CMK (cell line): Measurements from ENCODE around the gene TXK.

Experiments
- DNase-seq: peaks from one replicate; pipeline ENCODE4 v3.0.0-alpha.2; 2010; ENCODE audit warnings: low read depth

Gene TXK

DNA sequence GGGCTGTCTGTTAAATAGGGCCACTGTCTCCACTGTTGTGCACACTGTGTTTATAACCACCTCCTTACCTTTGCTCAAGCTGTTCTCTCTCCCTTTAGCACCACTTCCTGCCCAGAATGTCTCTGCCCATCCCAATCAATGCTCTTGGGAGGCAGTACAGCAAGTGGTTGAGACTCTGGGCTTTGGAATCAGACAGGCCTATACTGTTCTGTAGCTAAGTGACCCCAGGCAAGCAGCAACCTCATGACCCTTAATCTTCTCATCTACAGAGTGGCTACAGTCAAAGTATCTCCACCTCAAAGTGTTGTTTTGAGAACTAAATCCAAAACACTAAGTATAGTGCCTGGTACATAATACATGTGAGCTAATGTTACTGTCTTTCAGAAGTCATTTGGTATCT is 3.8 kb upstream of the TXK start:
- DNase-seq: no peak

DNA sequence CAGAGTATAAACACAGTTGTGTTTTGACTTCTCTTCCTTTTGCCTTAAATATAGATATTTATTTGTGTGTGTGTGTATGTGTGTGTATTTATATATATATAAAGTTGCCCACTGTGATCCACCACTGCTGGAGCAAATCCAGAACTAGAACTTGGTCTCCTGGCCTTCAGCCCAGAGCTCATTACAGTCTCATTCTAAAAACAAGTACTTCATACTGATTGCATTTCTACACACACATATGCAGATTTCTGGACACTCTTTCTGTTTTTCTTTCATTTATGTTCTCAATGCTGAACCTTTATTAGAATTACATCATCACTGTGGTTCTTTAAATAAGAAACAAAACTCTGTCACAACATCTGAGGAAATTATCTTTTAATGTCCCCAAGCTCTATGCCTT is 381 bp downstream of the TXK start:
- DNase-seq: no peak

DNA sequence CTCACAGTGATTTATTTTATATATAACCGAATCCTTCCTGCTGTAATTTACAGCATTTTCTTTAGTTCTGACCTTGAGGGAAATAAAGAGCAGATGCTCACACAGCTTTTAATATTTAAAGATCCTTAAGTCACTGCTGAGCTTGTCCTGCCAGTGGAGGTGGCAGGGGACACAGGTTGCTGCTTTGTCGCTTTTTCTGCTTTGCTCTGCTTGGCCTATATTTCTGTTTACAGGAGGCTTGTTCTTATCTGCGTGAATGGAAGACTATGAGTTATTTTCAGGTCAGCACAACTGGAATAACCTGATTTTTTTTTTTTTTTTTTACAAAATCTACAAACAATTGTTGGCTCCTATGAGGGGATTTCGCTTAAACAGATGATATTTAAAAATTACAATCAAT is 2.3 kb downstream of the TXK start:
- DNase-seq: no peak

DNA sequence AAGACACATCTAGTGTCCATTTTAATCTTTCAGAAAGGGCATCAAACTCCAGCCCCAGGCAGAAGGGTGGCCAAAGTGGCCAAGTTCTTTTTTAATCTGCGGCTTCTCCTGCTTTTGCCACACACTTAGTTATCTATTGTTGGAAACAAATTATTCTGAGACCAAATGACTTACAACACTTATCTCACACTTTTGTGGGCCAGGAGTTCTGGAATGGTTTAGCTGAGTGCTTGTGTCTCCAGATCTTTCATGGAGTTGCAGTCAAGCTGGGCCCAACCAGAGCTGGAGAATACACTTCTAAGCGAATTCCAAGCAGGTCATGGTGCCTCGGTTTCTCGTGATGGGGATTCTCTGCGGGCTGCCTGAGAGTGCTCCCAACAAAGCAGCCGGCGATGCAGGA is 4.0 kb downstream of the TXK start:
- DNase-seq: no peak

DNA sequence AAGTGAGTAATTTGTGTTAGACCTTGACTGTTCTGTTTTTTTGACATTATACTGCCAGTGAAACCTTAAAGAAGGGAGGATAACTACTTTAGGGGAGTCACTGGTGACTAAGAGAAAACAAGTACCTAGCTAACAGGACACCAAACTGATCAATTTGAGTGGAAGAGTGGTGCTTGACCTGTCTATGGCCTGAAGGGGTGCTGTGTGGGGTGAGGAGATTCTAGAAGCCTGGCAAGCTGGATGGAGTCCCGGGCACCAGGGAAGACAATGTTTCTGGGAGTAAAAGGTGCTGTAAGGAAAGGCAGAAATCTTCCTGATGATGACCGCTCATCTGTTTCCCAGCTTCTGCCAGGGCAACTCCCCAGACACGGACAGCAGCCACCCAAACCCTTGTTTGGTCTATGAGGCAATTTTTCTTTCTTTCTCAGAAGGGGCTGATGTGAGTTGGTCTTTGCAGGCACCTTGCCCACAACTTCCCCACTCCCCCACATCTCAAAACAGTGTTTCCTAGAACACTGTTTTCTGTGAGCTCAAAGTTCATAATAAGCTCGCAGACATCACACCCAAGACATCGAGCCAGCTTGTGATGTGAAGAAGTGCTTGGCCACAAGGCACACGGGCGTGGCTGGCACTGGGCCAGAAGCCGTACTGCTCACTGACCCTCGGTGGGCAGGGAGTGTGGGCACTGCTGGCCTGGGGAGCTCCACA is 4.6 kb downstream of the TXK start:
- DNase-seq: no peak

DNA sequence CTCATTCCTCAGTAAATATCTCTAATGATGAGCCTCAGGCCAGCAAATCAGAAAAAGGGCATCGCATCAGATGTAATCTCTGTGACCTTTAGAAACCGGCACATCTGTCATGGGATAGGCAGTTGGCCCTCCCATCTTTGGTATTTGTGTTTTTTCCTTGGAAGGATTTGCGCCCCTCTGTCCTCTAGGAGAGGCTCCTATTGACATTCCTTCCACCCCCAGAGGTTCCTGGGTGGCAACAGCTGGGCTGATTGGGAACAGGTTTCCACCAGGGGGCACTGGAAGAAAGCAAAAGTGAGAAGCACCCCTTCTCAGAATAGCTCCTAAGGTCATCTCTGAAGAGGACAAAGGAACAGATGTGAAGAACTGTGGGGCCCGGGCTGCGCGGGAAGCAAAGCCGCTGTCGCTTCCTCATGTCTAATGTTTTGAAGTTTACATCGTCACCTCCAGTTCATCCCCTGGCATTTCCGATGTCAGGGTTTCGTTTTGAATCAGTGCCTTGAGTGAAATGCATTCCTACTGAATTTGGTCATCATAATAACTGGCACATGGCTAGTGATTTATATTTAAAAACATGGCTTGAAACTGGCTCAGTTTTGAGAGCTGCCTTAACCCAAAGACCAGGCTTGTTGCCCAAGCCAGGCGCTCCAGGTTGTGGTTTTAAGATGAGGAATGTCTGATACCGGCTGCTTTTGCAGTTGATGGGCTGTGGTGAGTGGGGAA is 6.2 kb downstream of the TXK start:
- no peak for DNase-seq

DNA sequence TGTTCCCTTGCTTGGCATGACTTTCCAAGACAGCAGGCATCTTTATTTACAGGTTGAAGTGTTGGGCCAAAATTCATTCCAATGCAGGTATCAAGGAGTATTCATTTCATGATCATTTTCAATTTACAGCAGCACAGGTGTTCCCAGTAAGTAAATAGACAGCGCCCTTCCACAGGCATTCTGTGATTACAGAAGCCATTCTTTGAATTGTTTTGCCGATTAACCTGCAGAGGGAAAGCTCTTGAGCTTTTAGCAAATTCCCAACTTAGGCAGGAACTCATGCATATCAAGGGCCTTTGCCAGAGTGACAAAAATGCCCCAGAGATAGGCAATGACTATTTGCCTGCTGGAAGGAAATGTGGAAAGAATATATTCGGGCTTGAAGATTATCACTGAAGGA is 6.8 kb downstream of the TXK start:
- DNase-seq: no peak

DNA sequence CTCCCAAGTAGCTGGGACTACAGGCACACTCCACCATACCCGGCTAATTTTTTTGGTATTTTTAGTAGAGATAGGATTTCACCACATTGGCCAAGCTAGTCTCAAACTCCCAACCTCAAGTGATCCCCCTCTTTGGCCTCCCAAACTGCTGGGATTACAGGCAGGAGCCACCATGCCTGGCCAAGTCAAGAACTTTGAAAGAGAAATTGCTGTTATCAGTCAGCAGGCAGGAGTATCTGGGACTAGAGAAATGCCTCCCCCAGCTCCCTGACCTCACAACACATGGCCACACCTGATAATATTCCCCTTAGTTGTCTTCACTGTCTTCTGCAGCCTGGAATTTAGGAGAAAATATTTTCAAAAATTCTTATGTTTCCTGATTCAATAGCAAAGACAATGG is 7.4 kb downstream of the TXK start:
- no peak for DNase-seq

DNA sequence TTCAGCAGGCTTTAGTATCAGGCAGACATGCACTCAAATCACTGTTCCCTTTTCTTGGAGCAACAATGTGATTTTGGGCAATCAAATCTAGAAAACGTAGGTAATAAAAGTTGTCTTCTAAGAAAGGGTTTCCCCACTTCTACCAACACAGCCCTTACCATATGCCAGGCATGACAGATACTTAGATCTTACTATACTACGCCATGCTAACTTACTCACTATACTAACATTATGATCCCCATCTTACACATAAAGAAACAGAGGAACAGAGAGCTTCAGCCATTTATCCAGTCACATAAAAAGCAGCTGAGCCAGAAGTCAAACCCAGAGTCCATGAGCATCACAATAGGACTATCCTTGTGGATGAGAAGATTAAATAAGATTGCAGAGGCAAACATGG is 9.2 kb downstream of the TXK start:
- DNase-seq: no peak

DNA sequence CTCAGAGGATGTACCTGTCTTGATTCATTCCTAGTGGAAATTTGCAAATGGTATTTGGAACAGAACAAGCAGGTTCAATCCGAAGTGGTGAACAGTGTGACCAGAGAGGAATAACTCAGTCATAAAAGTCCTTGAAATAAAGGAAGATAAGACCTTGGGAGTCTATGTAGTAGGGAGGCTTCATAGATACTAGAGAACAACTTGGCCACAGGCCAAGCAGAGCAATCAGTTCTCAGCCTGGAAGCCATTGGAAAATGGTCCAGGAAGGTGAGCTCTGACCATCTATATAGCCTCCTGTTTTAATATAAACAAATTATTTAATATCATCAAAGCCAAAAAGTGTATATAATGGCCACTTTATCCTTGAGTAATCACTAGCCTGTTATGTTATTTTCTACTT is 11.3 kb downstream of the TXK start:
- DNase-seq: no peak

DNA sequence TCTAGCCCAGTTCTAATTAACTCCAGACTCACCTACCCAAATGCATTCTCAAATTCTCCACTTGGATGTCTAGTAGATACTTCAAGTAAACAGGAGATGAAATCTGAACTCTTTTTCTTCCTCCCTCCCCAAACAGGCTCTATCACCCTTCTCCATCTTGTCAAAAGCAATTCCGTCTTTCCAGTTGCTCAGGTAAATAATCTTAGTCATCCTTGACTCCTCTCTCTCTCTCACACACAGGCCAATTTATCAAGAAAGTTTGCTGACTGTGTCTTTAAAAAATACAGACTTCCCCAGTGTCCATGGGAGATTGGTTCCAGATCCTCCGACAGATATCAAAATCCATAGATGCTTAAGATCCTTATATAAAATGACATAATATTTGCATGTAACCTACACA is 12.9 kb downstream of the TXK start:
- no peak for DNase-seq

DNA sequence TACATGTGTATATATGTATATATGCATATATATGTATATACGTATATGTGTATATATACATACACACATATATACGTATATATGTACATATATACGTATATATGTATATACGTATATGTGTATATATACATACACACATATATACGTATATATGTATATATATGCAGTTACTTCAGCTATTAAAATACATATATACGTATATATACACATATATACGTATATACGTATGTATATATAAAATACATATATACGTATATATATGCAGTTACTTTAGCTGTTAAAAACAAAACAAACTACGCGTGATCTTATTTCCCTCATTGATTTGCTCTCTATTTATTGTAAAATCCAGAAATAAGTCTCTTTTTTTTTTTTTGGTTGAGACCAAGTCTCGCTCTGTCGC is 13.9 kb downstream of the TXK start:
- no peak for DNase-seq

DNA sequence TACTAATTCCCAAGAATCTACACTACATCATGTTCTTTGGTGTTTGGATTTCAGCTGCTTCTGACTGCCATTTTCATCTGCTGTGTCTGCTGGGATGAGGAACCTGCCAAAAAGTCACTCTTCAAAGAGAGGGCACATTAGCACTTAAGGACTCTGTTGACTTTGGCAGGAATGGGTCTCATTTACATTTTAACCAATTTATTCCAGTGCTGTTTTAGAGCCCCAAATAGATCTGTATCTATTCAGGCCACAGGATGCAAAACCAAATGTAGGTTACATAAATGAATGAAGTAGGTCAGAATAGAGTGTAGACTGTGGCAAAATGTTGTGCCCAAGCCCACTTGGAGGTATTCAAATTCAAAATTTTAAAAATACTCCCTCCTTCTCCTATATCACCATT is 14.4 kb downstream of the TXK start:
- no peak for DNase-seq

DNA sequence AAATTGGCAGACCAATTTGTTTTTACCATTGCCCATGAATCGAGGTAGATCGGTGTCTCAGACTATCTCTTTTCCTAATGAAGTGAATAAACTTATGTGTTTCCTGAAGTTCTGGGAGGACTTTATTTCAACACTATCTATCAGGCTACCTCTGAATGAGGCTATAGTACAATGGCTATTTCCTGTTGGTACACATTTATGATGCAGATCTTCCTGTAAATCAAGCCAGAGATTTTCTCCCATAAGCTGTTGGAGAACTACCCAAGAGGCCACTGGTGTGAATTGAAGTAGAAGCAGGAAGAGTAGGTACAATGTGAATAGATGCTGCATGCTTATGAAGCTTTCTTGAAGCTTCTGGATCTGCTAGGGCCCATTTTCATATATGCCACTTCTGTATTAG is 16.0 kb downstream of the TXK start:
- DNase-seq: no peak

DNA sequence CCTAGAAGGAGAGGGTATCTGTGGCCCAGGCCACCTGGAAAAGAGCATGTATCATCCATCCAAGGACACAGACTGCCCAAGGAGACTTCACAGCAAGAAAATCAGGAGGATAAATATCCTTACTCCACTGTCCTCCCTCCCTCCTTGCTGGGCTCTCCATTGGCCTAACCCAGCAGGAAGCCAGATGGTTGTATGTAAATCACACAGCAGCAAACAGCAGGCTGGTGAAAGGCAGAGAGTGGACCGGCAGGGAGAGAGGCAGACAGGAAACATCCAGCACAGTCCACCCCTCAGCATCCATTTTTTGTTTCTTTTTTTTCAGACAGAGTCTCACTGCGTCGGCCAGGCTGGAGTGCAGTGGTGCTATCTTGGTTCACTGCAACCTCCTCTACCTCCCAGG is 17.5 kb downstream of the TXK start:
- no peak for DNase-seq

DNA sequence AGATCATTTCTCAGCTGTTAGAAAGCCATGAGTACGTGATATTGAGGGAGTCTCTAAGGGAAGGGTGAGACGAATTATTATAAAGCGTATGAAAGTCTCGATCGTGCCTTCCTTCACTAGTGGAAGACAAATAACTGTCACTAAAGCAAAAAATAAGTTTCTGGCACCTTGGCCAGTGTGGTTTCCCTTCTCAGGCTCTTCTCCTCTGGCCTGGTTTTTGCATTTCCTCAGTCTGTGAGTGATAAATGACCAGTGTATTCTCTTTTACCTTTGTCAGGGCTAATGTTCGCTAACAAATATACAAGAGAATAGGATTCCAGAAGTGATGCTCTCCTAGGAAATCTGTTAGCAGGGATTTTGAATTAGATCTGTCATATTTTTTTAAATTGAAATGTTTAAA is 19.6 kb downstream of the TXK start:
- DNase-seq: no peak

DNA sequence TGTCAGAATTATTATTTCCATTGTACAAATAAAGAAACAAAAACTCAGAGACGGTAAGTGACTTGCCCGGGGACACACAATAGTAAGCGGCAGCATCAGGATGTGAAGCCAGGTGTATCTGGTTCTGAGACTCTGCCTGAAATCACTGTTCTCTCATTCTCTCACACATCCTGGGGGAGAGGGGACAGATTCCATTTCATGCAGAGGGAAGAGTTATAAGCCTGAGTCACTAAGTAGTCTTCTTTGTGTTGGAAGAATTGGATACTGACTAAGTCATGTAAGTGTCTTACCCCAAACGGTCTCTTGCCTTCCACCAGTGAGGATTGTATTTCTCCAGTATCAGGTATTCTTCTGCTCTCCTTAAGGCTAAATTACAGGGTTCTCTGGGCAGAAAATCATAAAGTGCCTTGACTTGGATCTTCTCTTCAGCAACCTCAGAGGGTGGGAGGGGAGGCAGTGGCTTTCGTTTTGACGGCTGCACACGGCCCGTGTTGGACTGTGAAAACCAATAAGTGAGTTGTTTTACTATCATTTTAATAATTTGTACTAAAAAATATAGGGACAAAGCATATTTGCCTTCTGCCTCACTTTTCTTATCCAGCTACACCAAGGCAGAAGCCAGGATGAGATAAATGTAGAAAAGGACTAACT is 21.9 kb downstream of the TXK start:
- DNase-seq: no peak

DNA sequence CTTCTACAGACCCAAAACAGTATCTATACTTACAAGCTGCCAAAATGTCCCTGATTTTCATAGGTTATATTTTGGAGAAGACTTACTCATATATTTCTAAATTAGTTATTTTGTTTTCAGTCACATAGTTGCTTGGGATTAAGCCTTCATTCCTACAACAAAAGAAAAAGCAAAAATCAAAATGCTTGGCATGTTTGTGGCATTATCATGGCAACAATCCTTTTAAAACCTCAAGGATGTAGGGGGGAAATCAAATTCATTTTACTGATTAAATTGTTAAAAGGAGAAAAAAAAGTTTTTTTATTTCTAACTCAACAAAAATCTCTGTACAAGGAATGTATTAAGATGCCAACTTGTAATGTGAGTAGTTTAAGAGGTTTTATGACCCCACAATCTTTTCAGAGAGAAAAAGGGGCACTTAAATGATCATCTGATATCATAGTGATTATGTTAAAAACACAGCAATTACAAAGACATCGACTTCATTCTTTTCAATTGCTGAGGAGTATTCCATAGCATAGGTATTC is 23.5 kb downstream of the TXK start:
- DNase-seq: no peak

DNA sequence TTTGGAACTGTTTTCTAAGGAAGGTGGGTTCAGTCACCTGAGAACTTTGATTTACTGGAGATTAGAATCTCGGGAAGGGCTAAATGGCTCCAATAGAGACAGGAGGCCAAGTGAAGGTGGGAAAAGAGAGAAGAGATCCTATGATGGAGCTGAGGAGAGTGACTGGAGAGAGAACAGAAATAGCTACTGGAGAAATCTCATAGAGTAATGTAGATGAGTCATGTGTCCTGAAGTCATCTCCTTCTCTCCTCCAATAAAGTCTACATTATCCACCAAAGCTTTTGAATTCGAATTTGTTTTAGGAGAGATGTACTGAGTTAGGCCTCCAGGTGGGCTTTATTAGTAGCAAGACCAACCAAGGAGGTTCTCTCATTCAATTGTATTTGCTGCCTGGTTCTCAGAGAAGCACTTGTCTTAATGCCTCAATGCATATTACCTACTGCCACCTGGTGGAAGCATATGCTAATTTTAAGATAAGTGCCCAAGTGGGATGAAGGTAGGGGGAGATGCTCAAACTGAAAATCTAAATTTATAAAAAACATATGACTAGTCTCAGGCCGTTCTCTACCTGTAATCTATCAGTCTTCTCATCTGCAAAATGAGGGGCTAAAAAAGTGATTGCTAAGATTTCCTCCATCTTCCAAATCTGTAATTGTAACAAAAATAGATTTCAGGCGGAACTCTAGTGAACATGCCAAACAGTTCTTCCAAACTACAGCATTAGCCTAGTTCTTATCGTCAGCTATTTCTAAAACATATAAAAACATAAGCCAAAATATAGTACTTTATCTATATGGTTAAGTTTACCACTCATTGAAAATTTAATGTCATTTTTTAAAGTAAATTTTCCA is 24.4 kb downstream of the TXK start:
- DNase-seq: no peak

DNA sequence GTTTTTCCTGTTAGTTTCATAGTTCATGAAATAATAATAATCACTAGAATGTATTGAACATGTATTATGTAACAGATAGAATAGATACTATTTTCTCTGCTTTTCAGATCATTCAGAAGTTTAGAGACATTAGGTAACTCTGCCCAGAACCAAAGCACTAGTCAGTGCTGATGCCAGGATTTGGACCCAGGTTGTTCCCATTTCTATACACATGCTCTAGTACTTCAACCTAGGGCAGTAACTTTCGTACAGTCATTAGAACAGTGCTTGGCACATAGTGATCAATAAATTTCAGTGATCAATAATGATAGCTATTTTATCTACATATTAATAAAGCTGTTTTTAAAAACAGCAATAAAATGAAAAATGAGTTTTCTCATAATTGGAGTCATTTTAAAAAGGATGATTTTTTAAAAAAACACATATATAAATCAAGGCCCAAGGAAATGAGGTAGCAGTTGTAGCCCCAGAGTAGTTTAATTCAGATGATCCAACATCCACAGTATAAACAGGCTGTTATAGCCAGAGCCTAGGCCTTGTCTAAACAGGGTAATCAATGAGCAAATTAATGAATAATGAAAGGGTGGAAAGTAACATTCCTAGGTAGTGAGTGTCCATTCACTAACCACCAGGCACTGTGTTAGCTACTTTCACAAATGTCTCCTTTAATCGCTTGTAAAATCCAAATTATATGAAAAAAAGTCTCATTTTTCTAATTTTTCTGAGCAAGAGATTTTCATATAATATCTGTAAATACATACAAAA is 25.6 kb downstream of the TXK start:
- no peak for DNase-seq

DNA sequence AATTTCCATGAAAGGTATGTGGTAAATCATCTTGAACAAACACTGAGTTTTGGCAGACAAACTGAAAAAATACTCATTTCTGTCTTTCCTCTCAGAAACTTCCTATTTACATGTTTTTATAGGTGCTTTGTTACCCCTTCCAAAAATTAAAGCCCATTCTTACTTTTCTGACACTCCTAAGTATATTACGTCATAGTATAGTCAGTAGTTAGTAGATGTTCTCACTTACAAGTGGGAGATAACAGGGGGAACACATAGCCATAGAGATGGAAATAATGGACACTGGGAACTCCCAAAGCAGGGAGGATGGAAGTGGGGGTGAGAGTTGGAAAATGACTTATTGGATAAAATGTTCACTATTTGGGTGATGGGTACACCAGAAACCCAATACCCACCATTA is 28.8 kb downstream of the TXK start:
- DNase-seq: no peak
